ENCODE results near the gene KCNK13. TPM values are rescaled to one million over a fixed set of nuclear protein-coding genes. Genes with fewer than 3 reads are reported as not detected.

The KCNK13 gene
- total and polyA plus RNA-seq, 2 of the 4 experiments (the other 2 are of a cell fraction), result not detected

DNA sequence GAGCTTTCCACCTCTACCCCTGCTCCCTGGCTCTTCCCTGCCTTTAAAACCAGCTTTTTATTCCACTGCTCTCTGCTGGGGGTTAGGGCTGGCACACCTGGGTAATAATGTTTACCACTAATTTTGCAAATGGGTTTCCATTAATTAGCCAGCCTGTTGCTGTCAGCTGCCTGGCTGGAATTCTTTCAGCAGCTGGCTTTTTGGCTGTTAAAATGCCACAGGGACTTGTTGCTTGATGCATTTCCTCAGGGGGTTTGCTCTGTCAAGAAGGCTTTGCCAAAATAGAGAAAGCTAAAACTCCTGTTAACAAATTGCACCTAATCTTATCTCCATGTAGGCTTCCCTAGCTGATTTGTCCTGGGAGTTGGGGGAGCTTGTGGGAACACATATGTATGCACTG is 142.7 kb downstream of the KCNK13 start:
- no peak overlapping the region for H2BK15ac ChIP-seq (ENCODE audit: low read depth, low read length)
- H3K23ac ChIP-seq (ENCODE audit: low read depth, low read length), result no peak overlapping the region
- H3K36me3 ChIP-seq (ENCODE audit: control insufficient read depth, insufficient read depth, low read length), result no peaks in the 10 kb centered on the region
- no peak overlapping the region for H3K27ac ChIP-seq (ENCODE audit: insufficient read depth, low read length)
- no peaks in the 10 kb centered on the region for H3K9me1 ChIP-seq (ENCODE audit: insufficient read depth, low read length)
- H2BK5ac ChIP-seq (ENCODE audit: low read depth, low read length, poor library complexity, severe bottlenecking), result no peak overlapping the region
- no peak overlapping the region for H2AFZ ChIP-seq (replicated peaks; ENCODE audit: low read length, poor library complexity)
- H3K27me3 ChIP-seq (ENCODE audit: control insufficient read depth, insufficient read depth, low read length), result no peaks in the 10 kb centered on the region; the same call in 1 of the 2 replicates
- no peak overlapping the region for H3K18ac ChIP-seq (ENCODE audit: low read depth, low read length)
- H4K20me1 ChIP-seq (ENCODE audit: insufficient read depth, low read length), result no peaks in the 10 kb centered on the region
- no peak for DNase-seq
- intact Hi-C loops (cut with micrococcal nuclease) (no loop called here), in situ Hi-C loops (cut with MboI; ENCODE audit: low sequenced_read_pairs) (no loop called here), dilution Hi-C loops (cut with HindIII; ENCODE audit: low sequenced_read_pairs, unreplicated experiment) (no loop called here)
- no peak for ATAC-seq (ENCODE audit: low read depth)
- H3K56ac ChIP-seq (ENCODE audit: extremely low read depth, insufficient read depth, low read length), result no peak overlapping the region
- H3K4ac ChIP-seq (ENCODE audit: low read depth, low read length), result no peak overlapping the region
- no peak overlapping the region for H3K4me3 ChIP-seq (ENCODE audit: insufficient read depth, low read depth, low read length)
- no peak overlapping the region for H2AK9ac ChIP-seq (replicated peaks; ENCODE audit: low read depth, low read length, poor library complexity)
- no peak overlapping the region for H4K8ac ChIP-seq (ENCODE audit: low read depth in 2 of 2, low read length in 2 of 2)
- no peak overlapping the region for H2BK120ac ChIP-seq (ENCODE audit: low read depth, low read length)
- H3K4me1 ChIP-seq (ENCODE audit: control insufficient read depth, insufficient read depth, low read length), result no peaks in the 10 kb centered on the region
- BruUV-seq (replicated peaks), result no TSS peak
- TF ChIP-seq SMC3 (IDR thresholded peaks at IDR 0.05; ENCODE audit: low read depth, low read length), result no peak
- no peak for TF ChIP-seq NFE2L2 (IDR thresholded peaks at IDR 0.05; ENCODE audit: low read depth, low read length)
- TF ChIP-seq FOS (IDR thresholded peaks at IDR 0.05; ENCODE audit: low read depth, low read length), result no peak
- no peak for TF ChIP-seq CEBPB (IDR thresholded peaks at IDR 0.05; ENCODE audit: low read depth, low read length)
- TF ChIP-seq, protein P1, sequence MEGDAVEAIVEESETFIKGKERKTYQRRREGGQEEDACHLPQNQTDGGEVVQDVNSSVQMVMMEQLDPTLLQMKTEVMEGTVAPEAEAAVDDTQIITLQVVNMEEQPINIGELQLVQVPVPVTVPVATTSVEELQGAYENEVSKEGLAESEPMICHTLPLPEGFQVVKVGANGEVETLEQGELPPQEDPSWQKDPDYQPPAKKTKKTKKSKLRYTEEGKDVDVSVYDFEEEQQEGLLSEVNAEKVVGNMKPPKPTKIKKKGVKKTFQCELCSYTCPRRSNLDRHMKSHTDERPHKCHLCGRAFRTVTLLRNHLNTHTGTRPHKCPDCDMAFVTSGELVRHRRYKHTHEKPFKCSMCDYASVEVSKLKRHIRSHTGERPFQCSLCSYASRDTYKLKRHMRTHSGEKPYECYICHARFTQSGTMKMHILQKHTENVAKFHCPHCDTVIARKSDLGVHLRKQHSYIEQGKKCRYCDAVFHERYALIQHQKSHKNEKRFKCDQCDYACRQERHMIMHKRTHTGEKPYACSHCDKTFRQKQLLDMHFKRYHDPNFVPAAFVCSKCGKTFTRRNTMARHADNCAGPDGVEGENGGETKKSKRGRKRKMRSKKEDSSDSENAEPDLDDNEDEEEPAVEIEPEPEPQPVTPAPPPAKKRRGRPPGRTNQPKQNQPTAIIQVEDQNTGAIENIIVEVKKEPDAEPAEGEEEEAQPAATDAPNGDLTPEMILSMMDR (conservative IDR thresholded peaks at IDR 0.05; ENCODE audit: low read depth, low read length), result no peak
- TF ChIP-seq MXI1 (IDR thresholded peaks at IDR 0.05; ENCODE audit: borderline replicate concordance, low read depth, low read length), result no peak
- TF ChIP-seq BHLHE40 (IDR thresholded peaks at IDR 0.05; ENCODE audit: low read depth, low read length), result no peak
- TF ChIP-seq RFX5 (IDR thresholded peaks at IDR 0.05; ENCODE audit: low read depth, low read length), result no peak
- TF ChIP-seq MAFK (IDR thresholded peaks at IDR 0.05; ENCODE audit: low read depth, low read length), result no peak
- TF ChIP-seq, protein P2, sequence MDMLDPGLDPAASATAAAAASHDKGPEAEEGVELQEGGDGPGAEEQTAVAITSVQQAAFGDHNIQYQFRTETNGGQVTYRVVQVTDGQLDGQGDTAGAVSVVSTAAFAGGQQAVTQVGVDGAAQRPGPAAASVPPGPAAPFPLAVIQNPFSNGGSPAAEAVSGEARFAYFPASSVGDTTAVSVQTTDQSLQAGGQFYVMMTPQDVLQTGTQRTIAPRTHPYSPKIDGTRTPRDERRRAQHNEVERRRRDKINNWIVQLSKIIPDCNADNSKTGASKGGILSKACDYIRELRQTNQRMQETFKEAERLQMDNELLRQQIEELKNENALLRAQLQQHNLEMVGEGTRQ (IDR thresholded peaks at IDR 0.05; ENCODE audit: low read depth, low read length), result no peak
- TF ChIP-seq POLR2A (IDR thresholded peaks at IDR 0.05; ENCODE audit: low read depth, low read length), result no peak
- no peak for TF ChIP-seq RAD21 (IDR thresholded peaks at IDR 0.05; ENCODE audit: low read length)
- TF ChIP-seq, protein P3, sequence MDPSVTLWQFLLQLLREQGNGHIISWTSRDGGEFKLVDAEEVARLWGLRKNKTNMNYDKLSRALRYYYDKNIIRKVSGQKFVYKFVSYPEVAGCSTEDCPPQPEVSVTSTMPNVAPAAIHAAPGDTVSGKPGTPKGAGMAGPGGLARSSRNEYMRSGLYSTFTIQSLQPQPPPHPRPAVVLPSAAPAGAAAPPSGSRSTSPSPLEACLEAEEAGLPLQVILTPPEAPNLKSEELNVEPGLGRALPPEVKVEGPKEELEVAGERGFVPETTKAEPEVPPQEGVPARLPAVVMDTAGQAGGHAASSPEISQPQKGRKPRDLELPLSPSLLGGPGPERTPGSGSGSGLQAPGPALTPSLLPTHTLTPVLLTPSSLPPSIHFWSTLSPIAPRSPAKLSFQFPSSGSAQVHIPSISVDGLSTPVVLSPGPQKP (IDR thresholded peaks at IDR 0.05; ENCODE audit: borderline replicate concordance, low read depth, low read length), result no peak
- H3K9ac ChIP-seq (ENCODE audit: low read depth, low read length), result no peak overlapping the region
- no peak overlapping the region for H4K5ac ChIP-seq (ENCODE audit: low read depth, low read length)
- no peak overlapping the region for H3K4me2 ChIP-seq (ENCODE audit: low read depth, low read length)
- POLR2A ChIA-PET (ENCODE audit: unreplicated experiment), result no interaction called here
- peaks cover 4% of the 10 kb centered on the region; the same call in 1 of the 2 replicates for H3K9me3 ChIP-seq (ENCODE audit: control insufficient read depth, insufficient read depth, low read length)
- H3K14ac ChIP-seq (replicated peaks; ENCODE audit: low read depth, low read length), result no peak overlapping the region
- no peak overlapping the region for H4K91ac ChIP-seq (ENCODE audit: insufficient read depth, low read depth, low read length)
- H2BK20ac ChIP-seq (ENCODE audit: low read depth, low read length), result no peak overlapping the region
- CTCF ChIA-PET, result no interaction called here
- H3K79me1 ChIP-seq (ENCODE audit: low read depth in 1 of 2, low read length in 2 of 2), result no peaks in the 10 kb centered on the region
- no peak overlapping the region for H2AK5ac ChIP-seq (ENCODE audit: low read depth, low read length)
